GM18868 (cell line): ENCODE measurements around the gene NCAM2.

Source experiments
- ATAC-seq: cut with Tn5 transposase; IDR thresholded peaks from one replicate; pipeline ENCODE4 v1.9.1; 2021; ENCODE audit warnings: mild to moderate bottlenecking, moderate library complexity; ENCODE audit not compliant: unreplicated experiment

The NCAM2 gene

GRCh38 chr21:21204366-21204996, 206.3 kb downstream of the NCAM2 start:
- ATAC-seq, result no peak

GRCh38 chr21:21205604-21206003, 207.4 kb downstream of the NCAM2 start:
- no peak for ATAC-seq

GRCh38 chr21:21210552-21210951, 212.3 kb downstream of the NCAM2 start:
- ATAC-seq, result no peak

- no peak for ATAC-seq
Observed at GRCh38 chr21:21213297-21213696, 215.1 kb downstream of the NCAM2 start.

- ATAC-seq, result no peak
Observed at GRCh38 chr21:21216047-21216446, 217.8 kb downstream of the NCAM2 start.

GRCh38 chr21:21226472-21226871, 228.3 kb downstream of the NCAM2 start:
- no peak for ATAC-seq

- ATAC-seq, result no peak
Observed at GRCh38 chr21:21230672-21231071, 232.5 kb downstream of the NCAM2 start.

GRCh38 chr21:21231913-21232312, 233.7 kb downstream of the NCAM2 start:
- no peak for ATAC-seq

GRCh38 chr21:21232320-21232719, 234.1 kb downstream of the NCAM2 start:
- no peak for ATAC-seq

GRCh38 chr21:21233051-21233450, 234.8 kb downstream of the NCAM2 start:
- ATAC-seq, result no peak

GRCh38 chr21:21236996-21237395, 238.8 kb downstream of the NCAM2 start:
- no peak for ATAC-seq

- no peak for ATAC-seq
Observed at GRCh38 chr21:21238629-21239400, 240.6 kb downstream of the NCAM2 start.

GRCh38 chr21:21241391-21241790, 243.2 kb downstream of the NCAM2 start:
- no peak for ATAC-seq

- ATAC-seq, result no peak
Observed at GRCh38 chr21:21246007-21246406, 247.8 kb downstream of the NCAM2 start.

GRCh38 chr21:21247424-21247823, 249.2 kb downstream of the NCAM2 start:
- ATAC-seq, result no peak

GRCh38 chr21:21262048-21262447, 263.8 kb downstream of the NCAM2 start:
- ATAC-seq, result no peak

GRCh38 chr21:21268061-21268471, 269.9 kb downstream of the NCAM2 start:
- no peak for ATAC-seq

GRCh38 chr21:21268885-21269284, 270.7 kb downstream of the NCAM2 start:
- no peak for ATAC-seq

- ATAC-seq, result no peak
Observed at GRCh38 chr21:21279193-21279901, 281.1 kb downstream of the NCAM2 start.

- no peak for ATAC-seq
Observed at GRCh38 chr21:21283810-21284209, 285.6 kb downstream of the NCAM2 start.

GRCh38 chr21:21286170-21286798, 288.1 kb downstream of the NCAM2 start:
- ATAC-seq, result no peak
